Lower lobe of right lung (tissue), 1 donor: ENCODE results near the gene PHKA2. TPM values are rescaled to one million over a fixed set of nuclear protein-coding genes. Genes with fewer than 3 reads are reported as not detected.

Source experiments
- total RNA-seq: library from RNA; stranded (reverse); fragmentation: NEBNext Ultra II Directional; extraction: Animal tissue kit (Norgen Biotek cat#: 25700); gene quantifications from one replicate; pipeline ENCODE4 v1.2.1, GENCODE V29; 2021
- donor health status: DM: no; HTN: yes; CAD: no; lungs with severe emphysema.

PHKA2 gene
- total RNA-seq, 1 donor from 2014 or later = 27.5 TPM

Other genes starting within 250 kb of the PHKA2 start
- gene ADGRG2, start 138.4 kb upstream of the PHKA2 start, total RNA-seq = 1.1 TPM